Panc1 (cell line): Measurements from ENCODE around the gene MEGF6. TPM values are rescaled to one million over a fixed set of nuclear protein-coding genes. Genes with fewer than 3 reads are reported as not detected.

Experiments
- ATAC-seq: fragments of 200-7000 bp; cut with Tn5 transposase; 2 replicates; pipeline ENCODE4 v1.9.1; 2020; ENCODE audit warnings: mild to moderate bottlenecking, moderate library complexity
- BruUV-seq: library from RNA; stranded (reverse); fragments of 400-500 nt; replicated peaks from 2 replicates; lab custom pipeline; 2021; lab: Mats Ljungman, UMichigan
- CTCF ChIA-PET: fragments of 300-600 bp; sonication (Branson Sonifier 250); formaldehyde crosslinking; loops from one replicate; lab custom pipeline; 2022; ENCODE audit warnings: antibody characterized with exemption; lab: Charles Lee
- POLR2A ChIA-PET: fragments of 300-600 bp; sonication (Branson Sonifier 250); formaldehyde crosslinking; loops from one replicate; lab custom pipeline; 2022; ENCODE audit warnings: antibody characterized with exemption; lab: Charles Lee
- DNase-seq: peaks from one replicate; pipeline ENCODE4 v3.0.0-alpha.2; 2010; ENCODE audit warnings: low read depth, low spot score
- H3K27ac ChIP-seq: 2 replicates; pipeline ENCODE4 v1.5.1; 2011; ENCODE audit warnings: mild to moderate bottlenecking, low read length, inconsistent platforms
- H3K27me3 ChIP-seq: fragments of 200-500 bp; sonication (Bioruptor generic); 2 replicates; pipeline ENCODE4 v1.6.0; 2014; ENCODE audit warnings: low read length, inconsistent platforms; ENCODE audit not compliant: control insufficient read depth, insufficient read depth
- H3K36me3 ChIP-seq: fragments of 200-500 bp; sonication (Bioruptor generic); 2 replicates; pipeline ENCODE4 v1.5.1; 2014; ENCODE audit warnings: inconsistent platforms, mild to moderate bottlenecking, low read length, moderate library complexity; ENCODE audit not compliant: control insufficient read depth, insufficient read depth
- H3K4me1 ChIP-seq: 2 replicates; pipeline ENCODE4 v1.5.1; 2011; ENCODE audit warnings: inconsistent platforms, mild to moderate bottlenecking, low read length, moderate library complexity; ENCODE audit not compliant: control insufficient read depth, insufficient read depth
- H3K4me3 ChIP-seq, 2 experiments: 2 replicates each; pipeline ENCODE4 v1.5.1; 2011 to 2012; ENCODE audit warnings: low read depth in 2 of 2, low read length in 2 of 2, mild to moderate bottlenecking in 2 of 2, inconsistent platforms in 1 of 2, moderate library complexity in 1 of 2
- H3K9me3 ChIP-seq: fragments of 200-500 bp; sonication (Bioruptor generic); 2 replicates; pipeline ENCODE4 v1.5.1; 2014; ENCODE audit warnings: low read depth, mild to moderate bottlenecking, inconsistent platforms, low read length, moderate library complexity; ENCODE audit not compliant: control insufficient read depth, insufficient read depth
- POLR2AphosphoS5 ChIP-seq: IDR thresholded peaks from 2 replicates; pipeline ENCODE4 v1.6.1; 2012; ENCODE audit warnings: mild to moderate bottlenecking, low read depth, low read length, moderate library complexity
- SIN3A ChIP-seq: IDR thresholded peaks from 2 replicates; pipeline ENCODE4 v1.6.1; 2012; ENCODE audit warnings: low read depth, mild to moderate bottlenecking, low read length, moderate library complexity, borderline replicate concordance; ENCODE audit not compliant: insufficient read depth
- TCF7L2 ChIP-seq: IDR thresholded peaks from 2 replicates; pipeline ENCODE4 v1.6.1; 2011; ENCODE audit warnings: mild to moderate bottlenecking, low read depth, low read length, inconsistent platforms
- in situ Hi-C: cut with HindIII; loops from 2 replicates; pipeline ENCODE4 v1.10.0; 2016; ENCODE audit warnings: low sequenced_read_pairs, low pct_unique_long_range_greater_than_20kb
- intact Hi-C: fragments of 100-400 bp; cut with micrococcal nuclease; formaldehyde crosslinking; loops from one replicate; pipeline ENCODE4 v1.10.0; 2022; ENCODE audit not compliant: unreplicated experiment
- total RNA-seq: library from RNA; stranded (reverse); gene quantifications from one replicate; pipeline ENCODE4 v1.2.1, GENCODE V29; 2021; ENCODE audit not compliant: unreplicated experiment
- TF ChIP-seq, protein P1 (sequence below): fragments of 450-650 bp; IDR thresholded peaks from 2 replicates; pipeline ENCODE4 v1.5.1; 2017; ENCODE audit warnings: mild to moderate bottlenecking
- TF ChIP-seq, protein P2 (sequence below), 2 experiments: IDR thresholded peaks; 2 replicates each; pipeline ENCODE4 v1.6.1; 2011 to 2012; ENCODE audit warnings: low read depth in 2 of 2, control low read depth in 1 of 2, low read length in 1 of 2, mild to moderate bottlenecking in 1 of 2, moderate library complexity in 1 of 2; ENCODE audit not compliant: insufficient read depth in 1 of 2

MEGF6 gene
- total RNA-seq, 1 experiment from 2014 or later: 32.6 TPM

DNA sequence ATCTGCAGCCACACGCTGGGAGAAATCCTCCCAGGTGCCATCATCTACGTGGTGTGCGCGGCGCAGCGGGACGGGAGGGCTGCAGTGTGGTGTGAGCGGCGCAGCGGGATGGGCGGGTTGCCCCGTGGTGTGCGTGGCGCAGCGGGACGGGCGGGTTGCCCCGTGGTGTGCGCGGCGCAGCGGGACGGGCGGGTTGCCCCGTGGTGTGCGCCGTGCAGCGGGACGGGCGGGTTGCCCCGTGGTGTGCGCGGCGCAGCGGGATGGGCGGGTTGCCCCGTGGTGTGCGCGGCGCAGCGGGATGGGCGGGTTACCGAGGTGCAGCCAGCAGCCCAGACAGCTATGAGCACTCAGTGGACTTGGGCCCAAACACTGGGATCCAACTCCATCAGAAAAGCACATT, 33.9 kb upstream of the MEGF6 start:
- in situ Hi-C loops: no loop called here
- CTCF ChIA-PET: no interaction called here
- peaks cover 3% of the 10 kb centered on the region for H3K36me3 ChIP-seq

DNA sequence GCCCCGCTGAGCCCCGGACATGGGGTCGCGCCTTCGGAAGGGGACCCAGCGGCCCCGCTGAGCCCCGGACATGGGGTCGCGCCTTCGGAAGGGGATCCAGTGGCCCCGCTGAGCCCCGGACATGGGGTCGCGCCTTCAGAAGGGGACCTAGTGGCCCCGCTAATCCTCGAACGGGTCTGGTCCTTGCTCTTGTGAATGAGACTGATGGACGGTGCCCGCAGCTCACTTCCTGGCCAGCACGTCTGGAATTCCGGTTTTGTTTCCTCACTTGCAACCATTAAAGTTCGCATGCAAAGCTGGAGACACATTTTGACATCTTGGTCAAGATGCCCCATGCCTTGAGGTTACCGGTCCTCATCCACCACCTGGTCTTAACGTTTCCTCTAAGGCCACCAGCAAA, 33.0 kb upstream of the MEGF6 start:
- H3K27ac ChIP-seq: no peak overlapping the region
- BruUV-seq: no TSS peak
- intact Hi-C loops (no loop called here), in situ Hi-C loops (no loop called here)
- TF ChIP-seq, protein P1, sequence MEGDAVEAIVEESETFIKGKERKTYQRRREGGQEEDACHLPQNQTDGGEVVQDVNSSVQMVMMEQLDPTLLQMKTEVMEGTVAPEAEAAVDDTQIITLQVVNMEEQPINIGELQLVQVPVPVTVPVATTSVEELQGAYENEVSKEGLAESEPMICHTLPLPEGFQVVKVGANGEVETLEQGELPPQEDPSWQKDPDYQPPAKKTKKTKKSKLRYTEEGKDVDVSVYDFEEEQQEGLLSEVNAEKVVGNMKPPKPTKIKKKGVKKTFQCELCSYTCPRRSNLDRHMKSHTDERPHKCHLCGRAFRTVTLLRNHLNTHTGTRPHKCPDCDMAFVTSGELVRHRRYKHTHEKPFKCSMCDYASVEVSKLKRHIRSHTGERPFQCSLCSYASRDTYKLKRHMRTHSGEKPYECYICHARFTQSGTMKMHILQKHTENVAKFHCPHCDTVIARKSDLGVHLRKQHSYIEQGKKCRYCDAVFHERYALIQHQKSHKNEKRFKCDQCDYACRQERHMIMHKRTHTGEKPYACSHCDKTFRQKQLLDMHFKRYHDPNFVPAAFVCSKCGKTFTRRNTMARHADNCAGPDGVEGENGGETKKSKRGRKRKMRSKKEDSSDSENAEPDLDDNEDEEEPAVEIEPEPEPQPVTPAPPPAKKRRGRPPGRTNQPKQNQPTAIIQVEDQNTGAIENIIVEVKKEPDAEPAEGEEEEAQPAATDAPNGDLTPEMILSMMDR: no peak
- no peak overlapping the region for H3K4me3 ChIP-seq
- H3K36me3 ChIP-seq: peaks cover 3% of the 10 kb centered on the region
- peaks cover 7% of the 10 kb centered on the region; the same call in 1 of the 2 replicates for H3K4me1 ChIP-seq
- H3K9me3 ChIP-seq: no peaks in the 10 kb centered on the region
- DNase-seq: no peak
- ChIA-PET POLR2A (no interaction called here), CTCF (no interaction called here)
- no peaks in the 10 kb centered on the region for H3K27me3 ChIP-seq
- no peak for ATAC-seq

More for the DNA sequence above, 33.9 kb upstream of the MEGF6 start:
- no peak overlapping the region for H3K27ac ChIP-seq
- ATAC-seq: no peak
- no peak for DNase-seq
- intact Hi-C loops: no loop called here
- no peak overlapping the region for H3K4me3 ChIP-seq
- TF ChIP-seq, protein P1: no peak
- BruUV-seq: no TSS peak
- H3K9me3 ChIP-seq: no peaks in the 10 kb centered on the region
- H3K27me3 ChIP-seq: no peaks in the 10 kb centered on the region
- H3K4me1 ChIP-seq: peaks cover 7% of the 10 kb centered on the region; the same call in 1 of the 2 replicates
- POLR2A ChIA-PET: no interaction called here

DNA sequence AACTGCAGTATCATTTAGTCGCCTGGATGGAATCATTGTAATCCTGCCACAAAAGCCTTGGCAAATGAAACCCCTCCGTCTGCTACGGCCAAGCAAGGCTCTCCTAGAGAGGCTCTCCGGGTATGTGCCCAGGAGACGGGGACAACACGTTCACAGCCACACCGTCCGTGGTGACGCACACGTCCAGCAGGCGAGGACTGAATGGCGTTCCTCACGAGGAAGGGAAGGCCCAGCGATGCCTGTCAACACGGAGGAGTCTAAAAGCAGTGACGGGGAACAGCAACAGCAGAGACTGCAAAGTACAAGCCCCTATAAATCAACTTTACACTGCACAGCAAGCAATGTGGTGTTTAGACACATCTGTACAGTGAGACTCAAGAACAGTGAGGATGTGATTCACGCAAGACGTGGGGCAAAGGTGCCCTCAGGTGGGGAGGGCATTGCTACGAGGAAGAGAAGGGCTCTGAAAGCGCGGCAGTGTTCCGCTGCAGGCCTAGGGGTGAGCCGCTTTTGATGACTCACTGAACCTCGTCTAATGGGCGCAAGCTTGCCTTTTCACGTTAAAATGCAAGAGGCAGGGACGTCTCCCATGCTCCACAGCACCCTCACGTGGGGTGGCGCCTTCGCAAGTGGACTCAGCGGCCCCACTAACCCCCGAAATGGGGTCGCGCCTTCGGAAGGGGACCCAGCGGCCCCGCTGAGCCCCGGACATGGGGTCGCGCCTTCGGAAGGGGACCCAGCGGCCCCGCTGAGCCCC, 31.8 kb upstream of the MEGF6 start:
- H3K27me3 ChIP-seq: no peaks in the 10 kb centered on the region
- ChIA-PET CTCF (no interaction called here), POLR2A (no interaction called here)
- intact Hi-C loops (no loop called here), in situ Hi-C loops (no loop called here)
- no peak overlapping the region for H3K27ac ChIP-seq
- no TSS peak for BruUV-seq
- ATAC-seq (no peak), DNase-seq (no peak)
- no peaks in the 10 kb centered on the region for H3K9me3 ChIP-seq
- peaks cover 3% of the 10 kb centered on the region; the same call in 1 of the 2 replicates for H3K36me3 ChIP-seq
- H3K4me1 ChIP-seq: no peaks in the 10 kb centered on the region
- H3K4me3 ChIP-seq: no peak overlapping the region
- TF ChIP-seq SIN3A (no peak), POLR2AphosphoS5 (no peak), TCF7L2 (no peak)
- TF ChIP-seq, protein P2, sequence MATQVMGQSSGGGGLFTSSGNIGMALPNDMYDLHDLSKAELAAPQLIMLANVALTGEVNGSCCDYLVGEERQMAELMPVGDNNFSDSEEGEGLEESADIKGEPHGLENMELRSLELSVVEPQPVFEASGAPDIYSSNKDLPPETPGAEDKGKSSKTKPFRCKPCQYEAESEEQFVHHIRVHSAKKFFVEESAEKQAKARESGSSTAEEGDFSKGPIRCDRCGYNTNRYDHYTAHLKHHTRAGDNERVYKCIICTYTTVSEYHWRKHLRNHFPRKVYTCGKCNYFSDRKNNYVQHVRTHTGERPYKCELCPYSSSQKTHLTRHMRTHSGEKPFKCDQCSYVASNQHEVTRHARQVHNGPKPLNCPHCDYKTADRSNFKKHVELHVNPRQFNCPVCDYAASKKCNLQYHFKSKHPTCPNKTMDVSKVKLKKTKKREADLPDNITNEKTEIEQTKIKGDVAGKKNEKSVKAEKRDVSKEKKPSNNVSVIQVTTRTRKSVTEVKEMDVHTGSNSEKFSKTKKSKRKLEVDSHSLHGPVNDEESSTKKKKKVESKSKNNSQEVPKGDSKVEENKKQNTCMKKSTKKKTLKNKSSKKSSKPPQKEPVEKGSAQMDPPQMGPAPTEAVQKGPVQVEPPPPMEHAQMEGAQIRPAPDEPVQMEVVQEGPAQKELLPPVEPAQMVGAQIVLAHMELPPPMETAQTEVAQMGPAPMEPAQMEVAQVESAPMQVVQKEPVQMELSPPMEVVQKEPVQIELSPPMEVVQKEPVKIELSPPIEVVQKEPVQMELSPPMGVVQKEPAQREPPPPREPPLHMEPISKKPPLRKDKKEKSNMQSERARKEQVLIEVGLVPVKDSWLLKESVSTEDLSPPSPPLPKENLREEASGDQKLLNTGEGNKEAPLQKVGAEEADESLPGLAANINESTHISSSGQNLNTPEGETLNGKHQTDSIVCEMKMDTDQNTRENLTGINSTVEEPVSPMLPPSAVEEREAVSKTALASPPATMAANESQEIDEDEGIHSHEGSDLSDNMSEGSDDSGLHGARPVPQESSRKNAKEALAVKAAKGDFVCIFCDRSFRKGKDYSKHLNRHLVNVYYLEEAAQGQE (IDR thresholded peaks at IDR 0.05; ENCODE audit: insufficient read depth in 1 of 2, low read depth in 2 of 2, low read length in 1 of 2): no peak
- TF ChIP-seq, protein P1: no peak
